DND-41 (cell line): Measurements from ENCODE around the gene AGAP1.

Experiments used
- ATAC-seq: fragments of 200-7000 bp; cut with Tn5 transposase; 3 replicates; pipeline ENCODE4 v1.9.1; 2021; ENCODE audit warnings: low read depth; ENCODE audit not compliant: insufficient read depth
- DNase-seq: peaks from one replicate; pipeline ENCODE4 v3.0.0-alpha.2; 2020
- H2AFZ ChIP-seq: 2 replicates; pipeline ENCODE4 v1.6.0; 2012; ENCODE audit warnings: low read depth, low read length
- H3K27ac ChIP-seq: 2 replicates; pipeline ENCODE4 v1.5.1; 2012; ENCODE audit warnings: low read length, inconsistent platforms
- H3K27me3 ChIP-seq: fragments of 200-600 bp; sonication (generic); 2 replicates; pipeline ENCODE4 v1.6.0; 2012; ENCODE audit warnings: low read length, mild to moderate bottlenecking, inconsistent platforms; ENCODE audit not compliant: insufficient read depth, poor library complexity
- H3K36me3 ChIP-seq: 2 replicates; pipeline ENCODE4 v1.5.1; 2012; ENCODE audit warnings: low read length, inconsistent platforms; ENCODE audit not compliant: insufficient read depth
- H3K4me1 ChIP-seq: 2 replicates; pipeline ENCODE4 v1.5.1; 2012; ENCODE audit warnings: mild to moderate bottlenecking, low read length; ENCODE audit not compliant: insufficient read depth
- H3K4me2 ChIP-seq: 2 replicates; pipeline ENCODE4 v1.6.0; 2012; ENCODE audit warnings: mild to moderate bottlenecking, moderate library complexity, low read length, inconsistent platforms; ENCODE audit not compliant: insufficient read depth
- H3K4me3 ChIP-seq, 2 experiments: fragments of 200-600 bp in 1 of 2; shearing (Covaris generic) in 1 of 2; 2 replicates each; pipeline ENCODE4 v1.5.1; 2012 to 2016; ENCODE audit warnings: inconsistent platforms in 2 of 2, low read length in 2 of 2, mild to moderate bottlenecking in 2 of 2, low read depth in 1 of 2, moderate library complexity in 1 of 2
- H3K79me2 ChIP-seq: 2 replicates; pipeline ENCODE4 v1.6.0; 2012; ENCODE audit warnings: low read length, inconsistent platforms; ENCODE audit not compliant: insufficient read depth
- H3K9ac ChIP-seq: 2 replicates; pipeline ENCODE4 v1.6.0; 2012; ENCODE audit warnings: low read depth, mild to moderate bottlenecking, inconsistent platforms, low read length, moderate library complexity
- H3K9me3 ChIP-seq: 2 replicates; pipeline ENCODE4 v1.5.1; 2012; ENCODE audit warnings: low read length, moderate library complexity, mild to moderate bottlenecking, inconsistent platforms; ENCODE audit not compliant: insufficient read depth, severe bottlenecking
- H4K20me1 ChIP-seq: 2 replicates; pipeline ENCODE4 v1.6.0; 2012; ENCODE audit warnings: low read length; ENCODE audit not compliant: insufficient read depth
- EZH2 ChIP-seq: IDR thresholded peaks from 3 replicates; pipeline ENCODE4 v1.6.1; 2012; ENCODE audit warnings: borderline replicate concordance, low read depth, mild to moderate bottlenecking, moderate library complexity, low read length, inconsistent platforms; ENCODE audit not compliant: severe bottlenecking
- TF ChIP-seq, protein P1 (sequence below): IDR thresholded peaks from 2 replicates; pipeline ENCODE4 v1.5.1; 2012; ENCODE audit warnings: borderline replicate concordance, low read length, moderate library complexity, mild to moderate bottlenecking; ENCODE audit not compliant: poor library complexity, severe bottlenecking; ENCODE audit errors: extremely low read depth

The AGAP1 gene

GRCh38 chr2:235908826-235909225 lies 415.0 kb downstream of the AGAP1 start:
- Histone ChIP-seq H3K36me3 (no peaks in the 10 kb centered on the region), H3K9me3 (no peaks in the 10 kb centered on the region), H2AFZ (no peak overlapping the region), H3K79me2 (no peaks in the 10 kb centered on the region), H3K27ac (no peak overlapping the region), H3K27me3 (no peaks in the 10 kb centered on the region), H3K4me3 (no peak overlapping the region), H3K9ac (no peak overlapping the region), H4K20me1 (no peaks in the 10 kb centered on the region; the same call in 1 of the 2 replicates), H3K4me2 (no peak overlapping the region), H3K4me1 (peaks cover 11% of the 10 kb centered on the region)
- TF ChIP-seq EZH2, result no peak
- TF ChIP-seq, protein P1, sequence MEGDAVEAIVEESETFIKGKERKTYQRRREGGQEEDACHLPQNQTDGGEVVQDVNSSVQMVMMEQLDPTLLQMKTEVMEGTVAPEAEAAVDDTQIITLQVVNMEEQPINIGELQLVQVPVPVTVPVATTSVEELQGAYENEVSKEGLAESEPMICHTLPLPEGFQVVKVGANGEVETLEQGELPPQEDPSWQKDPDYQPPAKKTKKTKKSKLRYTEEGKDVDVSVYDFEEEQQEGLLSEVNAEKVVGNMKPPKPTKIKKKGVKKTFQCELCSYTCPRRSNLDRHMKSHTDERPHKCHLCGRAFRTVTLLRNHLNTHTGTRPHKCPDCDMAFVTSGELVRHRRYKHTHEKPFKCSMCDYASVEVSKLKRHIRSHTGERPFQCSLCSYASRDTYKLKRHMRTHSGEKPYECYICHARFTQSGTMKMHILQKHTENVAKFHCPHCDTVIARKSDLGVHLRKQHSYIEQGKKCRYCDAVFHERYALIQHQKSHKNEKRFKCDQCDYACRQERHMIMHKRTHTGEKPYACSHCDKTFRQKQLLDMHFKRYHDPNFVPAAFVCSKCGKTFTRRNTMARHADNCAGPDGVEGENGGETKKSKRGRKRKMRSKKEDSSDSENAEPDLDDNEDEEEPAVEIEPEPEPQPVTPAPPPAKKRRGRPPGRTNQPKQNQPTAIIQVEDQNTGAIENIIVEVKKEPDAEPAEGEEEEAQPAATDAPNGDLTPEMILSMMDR, result no peak
- ATAC-seq (no peak), DNase-seq (no peak)

GRCh38 chr2:235909358-235909757 lies 415.5 kb downstream of the AGAP1 start:
- Histone ChIP-seq H3K4me3 (no peak overlapping the region), H3K9ac (no peak overlapping the region), H3K36me3 (peaks cover 5% of the 10 kb centered on the region; the same call in 1 of the 2 replicates), H2AFZ (no peak overlapping the region), H3K27me3 (no peaks in the 10 kb centered on the region), H4K20me1 (no peaks in the 10 kb centered on the region; the same call in 1 of the 2 replicates), H3K79me2 (no peaks in the 10 kb centered on the region), H3K4me2 (no peak overlapping the region), H3K27ac (no peak overlapping the region), H3K9me3 (no peaks in the 10 kb centered on the region), H3K4me1 (peaks cover 6% of the 10 kb centered on the region)
- ATAC-seq, result no peak
- TF ChIP-seq, protein P1, result no peak
- TF ChIP-seq EZH2, result no peak
- no peak for DNase-seq

- H4K20me1 ChIP-seq, result no peaks in the 10 kb centered on the region
- H3K4me3 ChIP-seq, result no peak overlapping the region
- no peaks in the 10 kb centered on the region for H3K4me1 ChIP-seq
- no peak for DNase-seq
- no peaks in the 10 kb centered on the region for H3K9me3 ChIP-seq
- peaks cover 12% of the 10 kb centered on the region for H3K36me3 ChIP-seq
- TF ChIP-seq, protein P1, result no peak
- TF ChIP-seq EZH2, result no peak
- H3K27me3 ChIP-seq, result no peaks in the 10 kb centered on the region
- no peak overlapping the region for H3K4me2 ChIP-seq
- no peak overlapping the region for H3K9ac ChIP-seq
- H3K27ac ChIP-seq, result no peak overlapping the region
- H3K79me2 ChIP-seq, result no peaks in the 10 kb centered on the region
- no peak for ATAC-seq
- no peak overlapping the region for H2AFZ ChIP-seq
Observed at GRCh38 chr2:235910067-235910466, 416.2 kb downstream of the AGAP1 start.

DNA sequence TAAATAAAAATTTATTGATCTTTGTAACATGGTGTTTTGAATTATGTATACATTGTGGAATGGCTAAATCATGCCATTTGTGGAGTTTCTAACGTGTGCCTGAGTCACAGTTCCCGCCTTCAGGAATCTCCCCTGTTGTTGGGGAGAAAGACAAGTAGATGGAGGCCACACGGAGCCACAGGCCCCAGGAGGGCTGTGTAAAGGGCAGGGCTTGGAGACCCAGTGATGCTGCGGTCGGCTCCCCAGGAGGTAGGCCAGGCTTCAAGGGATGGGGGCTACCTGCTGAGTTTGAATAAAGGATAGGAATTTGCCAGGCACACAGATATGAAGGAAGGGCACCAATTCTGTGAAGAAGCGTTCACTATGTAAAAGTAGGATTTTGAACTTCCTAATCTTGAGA lies 417.3 kb downstream of the AGAP1 start:
- Histone ChIP-seq H3K4me1 (no peaks in the 10 kb centered on the region), H3K36me3 (peaks cover 12% of the 10 kb centered on the region), H3K4me2 (no peak overlapping the region), H3K4me3 (no peak overlapping the region), H3K27ac (no peak overlapping the region), H3K79me2 (no peaks in the 10 kb centered on the region), H3K27me3 (no peaks in the 10 kb centered on the region), H2AFZ (no peak overlapping the region), H3K9ac (no peak overlapping the region), H4K20me1 (no peaks in the 10 kb centered on the region), H3K9me3 (peaks cover 6% of the 10 kb centered on the region)
- DNase-seq (no peak), ATAC-seq (no peak)
- TF ChIP-seq, protein P1, result no peak
- no peak for TF ChIP-seq EZH2
